OCI-LY1 (cell line): Measurements from ENCODE around the gene SLC15A5.

Source experiments
- H2AFZ ChIP-seq: fragments of 200-600 bp; sonication (generic), shearing (Covaris generic); 2 replicates; pipeline ENCODE4 v1.6.0; 2014; ENCODE audit warnings: antibody characterized with exemption, mild to moderate bottlenecking, low read length
- H3F3A ChIP-seq: fragments of 200-600 bp; sonication (generic), shearing (Covaris generic); 2 replicates; pipeline ENCODE4 v1.6.0; 2014; ENCODE audit warnings: mild to moderate bottlenecking, antibody characterized with exemption, low read length, moderate library complexity; ENCODE audit not compliant: insufficient read depth
- H3K27ac ChIP-seq: fragments of 200-600 bp; sonication (generic); 2 replicates; pipeline ENCODE4 v1.5.1; 2014; ENCODE audit warnings: low read length, mixed run types, mild to moderate bottlenecking, low read depth; ENCODE audit not compliant: poor library complexity, severe bottlenecking
- H3K27me3 ChIP-seq: fragments of 200-600 bp; sonication (generic); 2 replicates; pipeline ENCODE4 v1.6.0; 2014; ENCODE audit warnings: antibody characterized with exemption, mild to moderate bottlenecking, low read length, moderate library complexity; ENCODE audit not compliant: insufficient read depth
- H3K36me3 ChIP-seq: fragments of 200-600 bp; sonication (generic); 2 replicates; pipeline ENCODE4 v1.6.1; 2014; ENCODE audit warnings: mild to moderate bottlenecking, antibody characterized with exemption, low read length, moderate library complexity, mixed read lengths; ENCODE audit not compliant: insufficient read depth
- H3K4me1 ChIP-seq: fragments of 200-600 bp; sonication (generic); 2 replicates; pipeline ENCODE4 v1.5.1; 2014; ENCODE audit warnings: mild to moderate bottlenecking, low read length, moderate library complexity; ENCODE audit not compliant: insufficient read depth, severe bottlenecking
- H3K4me2 ChIP-seq: fragments of 200-600 bp; sonication (generic), shearing (Covaris generic); 2 replicates; pipeline ENCODE4 v1.6.1; 2014; ENCODE audit warnings: low read length
- H3K4me3 ChIP-seq: fragments of 200-600 bp; sonication (generic); 2 replicates; pipeline ENCODE4 v1.5.1; 2014; ENCODE audit warnings: low read length, low read depth, mild to moderate bottlenecking, mixed read lengths; ENCODE audit not compliant: poor library complexity, severe bottlenecking
- H3K79me2 ChIP-seq: fragments of 200-600 bp; shearing (Covaris generic); 2 replicates; pipeline ENCODE4 v1.6.1; 2016; ENCODE audit warnings: mixed run types, low read length, mixed read lengths; ENCODE audit not compliant: insufficient read depth
- H3K9ac ChIP-seq: fragments of 200-600 bp; sonication (generic), shearing (Covaris generic); 2 replicates; pipeline ENCODE4 v1.6.1; 2014; ENCODE audit warnings: mild to moderate bottlenecking, low read length, mixed read lengths
- H3K9me2 ChIP-seq: fragments of 200-600 bp; sonication (generic), shearing (Covaris generic); 2 replicates; pipeline ENCODE4 v1.6.1; 2014; ENCODE audit warnings: low read depth, mild to moderate bottlenecking, low read length, mixed read lengths
- H3K9me3 ChIP-seq: fragments of 200-600 bp; shearing (Covaris generic); 2 replicates; pipeline ENCODE4 v1.6.1; 2014; ENCODE audit warnings: low read length, mixed read lengths
- H4K20me1 ChIP-seq: fragments of 200-600 bp; sonication (generic), shearing (Covaris generic); 2 replicates; pipeline ENCODE4 v1.6.0; 2016; ENCODE audit warnings: mild to moderate bottlenecking, low read length; ENCODE audit not compliant: insufficient read depth
- CTCF ChIP-seq: fragments of 200-600 bp; sonication (generic), shearing (Covaris generic); IDR thresholded peaks from 2 replicates; pipeline ENCODE4 v1.5.1; 2017; ENCODE audit warnings: mild to moderate bottlenecking, antibody characterized with exemption, low read length, moderate library complexity, mixed read lengths
- EZH2 ChIP-seq: fragments of 200-600 bp; sonication (generic), shearing (Covaris generic); IDR thresholded peaks from 2 replicates; pipeline ENCODE4 v1.8.0; 2017; ENCODE audit warnings: borderline replicate concordance, mixed run types, mild to moderate bottlenecking, antibody characterized with exemption, low read length, moderate library complexity, mixed read lengths

The SLC15A5 gene

GRCh38 chr12:16277585-16277984, at the start of gene SLC15A5:
TSS of gene SLC15A5 (minus strand) at chr12:16277685. CDS start at chr12:16277685, 0 bp downstream.
- H3K4me2 ChIP-seq, result no peak within 1 kb of the TSS
- H3K79me2 ChIP-seq, result no peaks in the 10 kb centered on the region
- no peak within 1 kb of the TSS for H3K9ac ChIP-seq
- H3F3A ChIP-seq, result no peaks in the 10 kb centered on the region
- no peak for TF ChIP-seq EZH2
- no peak for TF ChIP-seq CTCF
- no peaks in the 10 kb centered on the region for H3K36me3 ChIP-seq
- H3K27me3 ChIP-seq, result no peaks in the 10 kb centered on the region
- H3K9me2 ChIP-seq, result no peaks in the 10 kb centered on the region
- no peak within 1 kb of the TSS for H3K27ac ChIP-seq
- H3K4me3 ChIP-seq, result no peak within 1 kb of the TSS
- no peaks in the 10 kb centered on the region for H3K4me1 ChIP-seq
- H4K20me1 ChIP-seq, result no peaks in the 10 kb centered on the region
- H3K9me3 ChIP-seq, result no peaks in the 10 kb centered on the region
- no peak within 1 kb of the TSS for H2AFZ ChIP-seq

GRCh38 chr12:16325426-16325825, 47.9 kb upstream of the SLC15A5 start:
- H2AFZ ChIP-seq, result no peak overlapping the region
- H3K9me2 ChIP-seq, result no peaks in the 10 kb centered on the region
- no peak overlapping the region for H3K4me3 ChIP-seq
- no peak for TF ChIP-seq EZH2
- TF ChIP-seq CTCF, result no peak
- H3K9ac ChIP-seq, result no peak overlapping the region
- H4K20me1 ChIP-seq, result no peaks in the 10 kb centered on the region
- no peaks in the 10 kb centered on the region for H3K9me3 ChIP-seq
- H3K27me3 ChIP-seq, result no peaks in the 10 kb centered on the region; the same call in 1 of the 2 replicates
- H3K4me1 ChIP-seq, result no peaks in the 10 kb centered on the region
- no peak overlapping the region for H3K4me2 ChIP-seq
- H3K36me3 ChIP-seq, result no peaks in the 10 kb centered on the region
- no peak overlapping the region for H3K27ac ChIP-seq
- H3K79me2 ChIP-seq, result no peaks in the 10 kb centered on the region
- no peaks in the 10 kb centered on the region for H3F3A ChIP-seq

GRCh38 chr12:16324772-16325171, 47.3 kb upstream of the SLC15A5 start:
- Histone ChIP-seq H3K9ac (no peak overlapping the region), H3K9me3 (no peaks in the 10 kb centered on the region), H3K4me3 (no peak overlapping the region), H3K27ac (no peak overlapping the region), H3F3A (no peaks in the 10 kb centered on the region), H2AFZ (no peak overlapping the region), H3K79me2 (no peaks in the 10 kb centered on the region), H3K4me2 (no peak overlapping the region), H3K36me3 (no peaks in the 10 kb centered on the region), H3K4me1 (no peaks in the 10 kb centered on the region), H4K20me1 (no peaks in the 10 kb centered on the region), H3K9me2 (no peaks in the 10 kb centered on the region), H3K27me3 (no peaks in the 10 kb centered on the region; the same call in 1 of the 2 replicates)
- no peak for TF ChIP-seq CTCF
- no peak for TF ChIP-seq EZH2
